ENCODE measurements around the gene SERPINE2.

Gene SERPINE2

GRCh38 chr2:224030786-224031185, 8.3 kb downstream of the SERPINE2 start:
- no peak for DNase-seq (ENCODE audit: low read depth)
- TF ChIP-seq CTCF (IDR thresholded peaks at IDR 0.05; ENCODE audit: insufficient read depth, low read depth, low read length, missing control alignments) = no peak
- H3K4me3 ChIP-seq (ENCODE audit: low read depth, low read length) = no peak overlapping the region

GRCh38 chr2:224029876-224030275, 9.2 kb downstream of the SERPINE2 start:
- no peak overlapping the region for H3K4me3 ChIP-seq (ENCODE audit: low read depth, low read length)
- TF ChIP-seq CTCF (IDR thresholded peaks at IDR 0.05; ENCODE audit: insufficient read depth, low read depth, low read length, missing control alignments) = no peak
- no peak for DNase-seq (ENCODE audit: low read depth)

GRCh38 chr2:224027931-224028330, 11.2 kb downstream of the SERPINE2 start:
- no peak for DNase-seq (ENCODE audit: low read depth)
- no peak overlapping the region for H3K4me3 ChIP-seq (ENCODE audit: low read depth, low read length)
- no peak for TF ChIP-seq CTCF (IDR thresholded peaks at IDR 0.05; ENCODE audit: insufficient read depth, low read depth, low read length, missing control alignments)

- H3K4me3 ChIP-seq (ENCODE audit: low read depth, low read length) = no peak overlapping the region
- DNase-seq (ENCODE audit: low read depth) = no peak
- no peak for TF ChIP-seq CTCF (IDR thresholded peaks at IDR 0.05; ENCODE audit: insufficient read depth, low read depth, low read length, missing control alignments)
Measured at GRCh38 chr2:224027070-224027469, 12.0 kb downstream of the SERPINE2 start.

GRCh38 chr2:224025874-224026273, 13.2 kb downstream of the SERPINE2 start:
- TF ChIP-seq CTCF (IDR thresholded peaks at IDR 0.05; ENCODE audit: insufficient read depth, low read depth, low read length, missing control alignments) = no peak
- peak; percentile 76 for DNase-seq (ENCODE audit: low read depth)
- no peak overlapping the region for H3K4me3 ChIP-seq (ENCODE audit: low read depth, low read length)

- H3K4me3 ChIP-seq (ENCODE audit: low read depth, low read length) = no peak overlapping the region
- DNase-seq (ENCODE audit: low read depth) = no peak
- no peak for TF ChIP-seq CTCF (IDR thresholded peaks at IDR 0.05; ENCODE audit: insufficient read depth, low read depth, low read length, missing control alignments)
Measured at GRCh38 chr2:224024270-224024669, 14.8 kb downstream of the SERPINE2 start.

GRCh38 chr2:224023188-224023587, 15.9 kb downstream of the SERPINE2 start:
- TF ChIP-seq CTCF (IDR thresholded peaks at IDR 0.05; ENCODE audit: insufficient read depth, low read depth, low read length, missing control alignments) = no peak
- H3K4me3 ChIP-seq (ENCODE audit: low read depth, low read length) = no peak overlapping the region
- no peak for DNase-seq (ENCODE audit: low read depth)

Measured in GM12865 (cell line).